Activated CD8-positive, alpha-beta memory T cell treated with anti-CD3 and anti-CD28 coated beads, Interleukin-2, amount 50 U/mL, for 1 hour (primary cell): ENCODE data around the gene C10orf62.
"Not testable (repeated sequence)": the region's sequence is repeated elsewhere in the genome, so short reads cannot be mapped to it uniquely, and the experiment has no call there.

ENCODE experiments used
- DNase-seq: peaks from one replicate; pipeline ENCODE4 v3.0.0-alpha.2; 2020; ENCODE audit errors: extremely low read depth

C10orf62 gene

DNA sequence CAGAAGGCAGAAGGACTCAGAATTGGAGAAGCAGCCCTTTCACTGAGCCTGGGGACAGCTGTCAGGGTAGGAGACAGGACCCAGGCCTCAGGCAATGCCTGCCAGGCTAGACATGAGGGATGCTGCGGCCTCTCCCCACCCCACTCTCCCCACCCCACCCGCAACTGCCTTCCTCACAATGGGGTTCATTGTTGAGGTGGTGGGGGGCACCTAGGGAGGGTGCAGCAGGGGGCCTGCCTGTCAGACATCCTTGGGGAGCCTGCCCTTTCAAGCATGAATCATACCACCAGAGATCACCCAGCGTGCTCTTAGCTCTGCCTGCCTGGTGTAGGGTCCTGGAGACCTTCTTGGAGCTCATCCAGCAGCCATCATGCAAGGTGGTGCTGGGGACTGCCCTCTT, at the start of gene C10orf62:
Gene C10orf62 (plus strand): TSS at position 243 of the 400 bp plus-strand sequence. CDS start 177 bp downstream, outside the sequence.
- no peak for DNase-seq

DNA sequence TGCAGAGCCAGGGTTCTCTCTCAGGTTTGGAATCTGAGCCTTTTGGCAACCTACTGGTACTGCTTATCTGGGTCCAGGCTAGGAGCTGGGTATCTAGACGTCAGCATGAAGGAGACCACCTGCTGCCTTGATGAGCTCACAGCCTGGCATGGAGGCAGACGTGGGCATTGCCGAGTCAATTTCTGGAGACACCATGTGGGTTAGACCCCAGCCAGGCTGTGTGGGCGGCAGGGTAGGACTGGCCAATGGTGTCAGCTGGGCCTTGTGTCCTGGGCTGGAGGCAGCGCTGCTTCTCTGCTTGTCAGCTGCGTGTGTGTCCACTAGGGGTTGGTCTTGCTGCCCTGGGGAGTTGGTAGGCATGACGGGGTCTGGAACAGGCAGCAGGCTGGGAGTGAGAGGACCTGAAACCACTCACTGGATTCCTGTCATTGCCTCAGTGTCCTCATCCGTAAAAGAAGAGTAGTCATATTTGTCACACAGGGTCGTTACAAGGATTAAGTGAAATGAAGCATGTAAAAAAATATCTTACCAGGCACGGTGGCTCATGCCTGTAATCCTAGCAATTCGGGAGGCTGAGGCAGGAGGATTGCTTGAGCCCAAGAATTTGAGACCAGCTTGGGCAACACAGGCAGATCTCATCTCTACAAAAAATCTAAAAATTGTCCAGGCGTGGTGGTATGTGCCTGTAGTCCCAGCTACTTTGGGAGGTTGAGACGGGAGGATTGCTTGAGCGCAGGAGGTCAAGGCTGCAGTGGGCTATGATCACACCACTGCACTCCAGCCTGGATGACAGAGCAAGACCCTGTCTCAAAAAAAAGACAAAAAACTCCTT, 48.6 kb upstream of the C10orf62 start:
- no peak for DNase-seq

GRCh38 chr10:97542169-97543024, 47.1 kb upstream of the C10orf62 start:
- no peak for DNase-seq

DNA sequence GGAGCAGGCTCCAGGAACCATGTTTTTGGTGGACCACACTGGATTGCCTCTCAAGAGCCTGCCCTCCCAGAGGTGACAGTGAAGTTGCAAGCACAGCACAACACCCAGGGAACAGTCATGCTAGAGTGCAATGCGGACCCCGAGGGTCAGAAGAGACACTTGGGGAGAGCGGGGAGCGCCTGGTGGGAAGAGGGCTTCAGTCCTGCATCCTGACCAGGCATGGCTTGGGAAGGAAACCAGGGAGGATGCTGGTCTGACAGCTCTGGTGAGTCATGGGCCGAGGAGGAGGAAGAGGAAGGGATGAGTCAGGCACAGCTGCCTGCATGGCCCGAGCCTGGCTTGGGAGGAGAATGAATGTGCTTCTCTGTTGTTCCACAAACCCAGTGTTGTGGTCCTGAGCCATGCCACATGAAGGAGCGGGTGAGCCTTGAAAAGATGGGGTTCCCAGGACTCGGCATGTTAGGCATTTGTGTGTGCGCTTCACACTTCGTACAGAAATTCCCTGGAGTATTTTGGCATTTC, 46.4 kb upstream of the C10orf62 start:
- DNase-seq = no peak

GRCh38 chr10:97546456-97547270, 42.9 kb upstream of the C10orf62 start:
- DNase-seq = no peak

DNA sequence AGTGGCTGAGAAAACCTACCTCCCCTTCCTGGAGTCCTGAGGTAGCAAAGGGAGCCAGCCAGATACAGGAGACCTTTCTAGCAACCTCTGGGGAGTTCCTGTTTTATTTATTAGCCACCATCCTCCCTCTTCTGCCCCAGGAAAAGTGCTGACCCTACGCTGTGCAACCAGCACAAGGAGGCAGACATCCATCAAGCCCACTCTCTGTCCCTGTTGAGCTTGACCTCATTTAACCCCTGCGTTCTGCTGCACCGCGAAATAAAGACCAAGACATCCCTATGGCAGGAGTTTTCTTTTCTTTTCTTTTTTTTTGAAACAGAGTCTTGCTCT, 42.3 kb upstream of the C10orf62 start:
- no peak for DNase-seq

DNA sequence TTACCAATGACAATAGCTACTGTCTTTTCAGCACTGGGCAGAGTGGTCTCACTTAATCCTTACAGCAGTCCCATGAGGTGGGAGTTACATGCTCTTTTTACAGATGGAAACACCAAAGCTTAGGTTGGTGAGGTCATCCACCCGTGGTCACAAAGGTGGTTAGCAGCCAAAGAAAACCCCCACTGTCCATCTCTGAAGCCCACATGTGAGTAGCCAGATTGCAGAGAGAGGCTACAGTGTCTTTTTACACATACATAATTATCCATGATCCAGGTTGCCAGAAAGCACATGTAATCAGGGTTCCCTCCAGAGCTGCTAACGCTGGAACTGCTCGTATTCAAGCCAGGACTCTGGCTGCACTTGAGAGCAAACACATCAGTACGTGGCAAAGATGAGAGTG, 41.6 kb upstream of the C10orf62 start:
- DNase-seq = no peak

GRCh38 chr10:97548828-97549455, 40.6 kb upstream of the C10orf62 start:
- no peak for DNase-seq

DNA sequence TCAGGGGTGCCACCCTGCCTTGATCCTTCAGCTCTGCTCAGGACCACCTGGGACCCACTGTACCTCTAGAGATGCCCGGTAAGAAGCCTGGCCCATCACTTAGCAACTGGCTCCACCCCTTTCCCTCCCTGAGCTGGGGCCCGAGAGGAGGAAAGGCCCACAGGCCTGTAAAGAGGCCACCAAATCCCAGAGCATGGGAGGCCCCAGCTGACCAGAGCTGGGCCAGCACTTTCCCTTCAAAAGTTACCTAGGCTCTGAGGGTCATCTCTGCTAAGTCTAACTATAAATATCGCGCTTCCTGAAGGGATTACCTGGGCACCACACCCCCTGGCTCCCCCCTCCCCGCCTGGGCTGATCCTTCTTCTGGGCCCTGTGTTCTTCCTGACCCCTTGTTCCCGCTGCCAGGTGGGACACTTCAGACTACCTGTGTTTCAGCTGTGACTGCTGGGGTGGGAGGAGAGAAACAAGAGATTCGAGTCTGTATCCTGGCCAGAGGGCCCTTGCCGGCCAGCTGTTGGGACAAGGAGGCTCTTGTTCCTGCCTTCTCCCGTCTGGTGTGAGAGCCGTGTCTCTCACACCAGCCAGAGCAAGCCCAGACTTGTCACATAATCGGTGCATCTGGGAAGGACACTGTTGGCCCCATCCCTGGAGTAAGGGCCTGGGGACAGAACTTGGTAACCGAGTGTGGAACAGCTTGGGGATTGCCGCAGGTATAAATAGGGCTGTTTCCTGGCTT, 39.8 kb upstream of the C10orf62 start:
- DNase-seq = no peak

GRCh38 chr10:97550336-97551149, 39.0 kb upstream of the C10orf62 start:
- DNase-seq = no peak

GRCh38 chr10:97551271-97551670, 38.2 kb upstream of the C10orf62 start:
- no peak for DNase-seq

GRCh38 chr10:97553575-97554031, 35.9 kb upstream of the C10orf62 start:
- DNase-seq = peak; percentile 12

DNA sequence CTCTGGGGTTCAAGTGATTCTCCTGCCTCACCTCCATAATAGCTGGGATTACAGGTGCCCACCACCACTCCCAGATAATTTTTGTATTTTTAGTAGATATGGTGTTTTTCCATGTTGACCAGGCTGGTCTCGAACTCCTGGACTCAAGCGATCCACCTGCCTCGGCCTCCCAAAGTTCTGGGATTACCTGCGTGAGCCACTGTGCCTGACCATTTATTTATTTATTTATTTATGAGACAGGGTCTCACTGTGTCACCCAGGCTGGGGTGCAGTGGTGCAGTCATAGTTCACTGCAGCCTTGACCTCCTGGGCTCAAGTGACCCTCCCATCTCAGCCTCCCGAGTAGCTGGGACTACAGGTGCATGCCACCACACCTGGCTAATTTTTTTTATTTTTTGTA, 35.2 kb upstream of the C10orf62 start:
- not testable (repeated sequence) for DNase-seq

DNA sequence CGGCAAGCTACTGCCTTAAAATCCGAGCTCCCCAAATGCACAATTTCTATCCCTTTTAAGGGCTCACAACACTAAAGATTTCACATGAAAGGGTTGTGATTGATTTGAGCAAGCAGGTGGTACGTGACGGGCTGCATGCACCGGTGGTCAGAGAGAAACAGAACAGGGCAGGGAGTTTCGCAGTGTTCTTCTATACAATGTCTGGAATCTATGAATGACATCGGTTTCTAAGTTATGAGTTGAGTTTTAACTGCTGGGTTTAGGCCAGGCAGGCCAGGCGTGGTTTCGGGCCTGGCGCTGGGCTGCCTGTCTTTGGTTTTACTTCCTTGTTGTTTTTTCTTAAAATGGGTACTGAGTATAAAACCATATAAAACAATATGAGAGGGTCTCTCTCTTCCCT, 34.0 kb upstream of the C10orf62 start:
- not testable (repeated sequence) for DNase-seq

GRCh38 chr10:97560731-97561381, 28.7 kb upstream of the C10orf62 start:
- not testable (repeated sequence) for DNase-seq

- DNase-seq = not testable (repeated sequence)
Measured at GRCh38 chr10:97561386-97562077, 28.0 kb upstream of the C10orf62 start.

DNA sequence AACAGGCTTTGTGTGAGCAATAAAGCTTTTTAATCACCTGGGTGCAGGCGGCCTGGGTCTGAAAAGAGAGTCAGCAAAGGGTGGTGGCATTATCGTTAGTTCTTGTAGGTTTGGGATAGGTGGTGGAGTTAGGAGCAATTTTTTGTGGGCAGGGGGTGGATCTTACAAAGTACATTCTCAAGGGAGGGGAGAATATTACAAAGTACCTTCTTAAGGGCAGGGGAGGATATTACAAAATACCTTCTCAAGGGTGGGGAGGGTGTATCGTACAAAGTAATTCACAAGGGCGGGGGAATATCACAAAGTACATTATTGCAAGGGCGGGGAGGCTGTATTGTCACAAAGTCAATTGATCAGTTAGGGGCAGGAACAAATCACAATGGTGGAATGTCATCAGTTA, 27.2 kb upstream of the C10orf62 start:
- DNase-seq = not testable (repeated sequence)

- DNase-seq = no peak
Measured at GRCh38 chr10:97563337-97563736, 26.2 kb upstream of the C10orf62 start.
